GM19467 (cell line): ENCODE data around the gene HUS1B.
"Not testable (repeated sequence)": the region's sequence is repeated elsewhere in the genome, so short reads cannot be mapped to it uniquely, and the experiment has no call there.

Experiments
- ATAC-seq: cut with Tn5 transposase; IDR thresholded peaks from one replicate; pipeline ENCODE4 v1.9.1; 2021; ENCODE audit warnings: mild to moderate bottlenecking, moderate library complexity; ENCODE audit not compliant: unreplicated experiment

HUS1B gene

GRCh38 chr6:656460-657252, at the start of gene HUS1B:
Gene HUS1B, minus strand, starts transcription at chr6:657100. Its CDS starts 156 bp downstream, at chr6:656944.
- no peak for ATAC-seq

GRCh38 chr6:706146-706545, 49.2 kb upstream of the HUS1B start:
- no peak for ATAC-seq

- ATAC-seq, result no peak
Observed at GRCh38 chr6:705047-705446, 48.1 kb upstream of the HUS1B start.

- no peak for ATAC-seq
Observed at GRCh38 chr6:704046-704445, 47.1 kb upstream of the HUS1B start.

GRCh38 chr6:703552-703951, 46.7 kb upstream of the HUS1B start:
- ATAC-seq, result no peak

- ATAC-seq, result no peak
Observed at GRCh38 chr6:701700-702479, 45.0 kb upstream of the HUS1B start.

- ATAC-seq, result no peak
Observed at GRCh38 chr6:701215-701614, 44.3 kb upstream of the HUS1B start.

- ATAC-seq, result no peak
Observed at GRCh38 chr6:700490-700889, 43.6 kb upstream of the HUS1B start.

GRCh38 chr6:699319-699718, 42.4 kb upstream of the HUS1B start:
- no peak for ATAC-seq

- ATAC-seq, result not testable (repeated sequence)
Observed at GRCh38 chr6:694431-695126, 37.7 kb upstream of the HUS1B start.

- ATAC-seq, result no peak
Observed at GRCh38 chr6:693723-694009, 36.8 kb upstream of the HUS1B start.

GRCh38 chr6:692858-693722, 36.2 kb upstream of the HUS1B start, which contains the start of gene EXOC2:
Gene EXOC2, minus strand, starts transcription at chr6:693139. Its CDS starts 55,321 bp downstream, at chr6:637818.
- peak; percentile 88 for ATAC-seq

GRCh38 chr6:692356-692851, 35.5 kb upstream of the HUS1B start:
- peak; percentile 66 for ATAC-seq

- no peak for ATAC-seq
Observed at GRCh38 chr6:689223-689622, 32.3 kb upstream of the HUS1B start.

GRCh38 chr6:686497-686896, 29.6 kb upstream of the HUS1B start:
- ATAC-seq, result no peak

- peak; percentile 63 for ATAC-seq
Observed at GRCh38 chr6:684831-685636, 28.1 kb upstream of the HUS1B start.

GRCh38 chr6:683742-684440, 27.0 kb upstream of the HUS1B start:
- ATAC-seq, result no peak

- no peak for ATAC-seq
Observed at GRCh38 chr6:680666-681340, 23.9 kb upstream of the HUS1B start.

- ATAC-seq, result no peak
Observed at GRCh38 chr6:680251-680650, 23.4 kb upstream of the HUS1B start.
